HL-60 (cell line): Measurements from ENCODE around the gene WLS.

Experiments used
- GABPA ChIP-seq: IDR thresholded peaks from 2 replicates; pipeline ENCODE4 v1.6.1; 2012; ENCODE audit warnings: low read depth
- POLR2AphosphoS5 ChIP-seq: IDR thresholded peaks from 2 replicates; pipeline ENCODE4 v1.6.1; 2012; ENCODE audit warnings: low read depth
- REST ChIP-seq: IDR thresholded peaks from 2 replicates; pipeline ENCODE4 v1.6.1; 2012; ENCODE audit warnings: low read depth; ENCODE audit not compliant: insufficient replicate concordance
- SPI1 ChIP-seq: IDR thresholded peaks from 2 replicates; pipeline ENCODE4 v1.6.1; 2012; ENCODE audit warnings: low read depth, mild to moderate bottlenecking, borderline replicate concordance
- TF ChIP-seq, protein P1 (sequence below): IDR thresholded peaks from one replicate; pipeline ENCODE4 v1.5.1; 2011; ENCODE audit warnings: low read length, control low read depth, inconsistent platforms; ENCODE audit not compliant: insufficient read depth

DNA sequence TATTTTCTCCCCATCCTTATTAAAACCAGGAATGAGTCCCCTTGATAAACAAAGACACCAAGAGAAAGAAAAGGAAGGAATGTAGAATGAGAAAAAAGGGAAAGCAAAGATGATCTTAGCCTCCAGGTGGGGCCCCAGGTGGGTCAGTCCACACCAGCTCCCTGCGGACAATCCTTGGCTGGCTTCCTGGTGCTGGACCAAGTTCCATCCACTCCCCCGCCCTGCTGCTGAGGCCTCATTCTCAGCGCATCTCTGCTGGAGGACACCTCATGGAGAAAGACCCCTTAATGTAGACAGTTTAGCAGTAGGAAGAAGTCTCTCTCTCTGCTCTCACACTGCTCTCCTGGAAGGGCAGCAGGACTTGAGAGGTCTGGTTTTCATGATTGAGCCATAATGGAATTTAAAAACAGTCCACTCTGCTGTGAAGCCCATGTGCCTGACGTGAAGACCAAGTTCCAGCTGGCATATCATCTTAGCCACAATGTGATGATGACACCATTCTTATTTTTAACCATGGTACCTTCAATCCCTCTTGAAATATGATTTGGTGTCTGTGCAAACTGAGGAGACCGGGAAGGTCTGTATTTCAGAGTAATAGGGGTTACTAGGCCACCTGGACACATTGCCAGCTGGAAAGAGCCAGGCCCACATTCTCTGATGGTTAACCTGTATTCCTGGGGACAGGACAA lies 83.1 kb downstream of the WLS start:
- no peak for TF ChIP-seq POLR2AphosphoS5
- TF ChIP-seq REST: no peak
- TF ChIP-seq, protein P1, sequence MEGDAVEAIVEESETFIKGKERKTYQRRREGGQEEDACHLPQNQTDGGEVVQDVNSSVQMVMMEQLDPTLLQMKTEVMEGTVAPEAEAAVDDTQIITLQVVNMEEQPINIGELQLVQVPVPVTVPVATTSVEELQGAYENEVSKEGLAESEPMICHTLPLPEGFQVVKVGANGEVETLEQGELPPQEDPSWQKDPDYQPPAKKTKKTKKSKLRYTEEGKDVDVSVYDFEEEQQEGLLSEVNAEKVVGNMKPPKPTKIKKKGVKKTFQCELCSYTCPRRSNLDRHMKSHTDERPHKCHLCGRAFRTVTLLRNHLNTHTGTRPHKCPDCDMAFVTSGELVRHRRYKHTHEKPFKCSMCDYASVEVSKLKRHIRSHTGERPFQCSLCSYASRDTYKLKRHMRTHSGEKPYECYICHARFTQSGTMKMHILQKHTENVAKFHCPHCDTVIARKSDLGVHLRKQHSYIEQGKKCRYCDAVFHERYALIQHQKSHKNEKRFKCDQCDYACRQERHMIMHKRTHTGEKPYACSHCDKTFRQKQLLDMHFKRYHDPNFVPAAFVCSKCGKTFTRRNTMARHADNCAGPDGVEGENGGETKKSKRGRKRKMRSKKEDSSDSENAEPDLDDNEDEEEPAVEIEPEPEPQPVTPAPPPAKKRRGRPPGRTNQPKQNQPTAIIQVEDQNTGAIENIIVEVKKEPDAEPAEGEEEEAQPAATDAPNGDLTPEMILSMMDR: no peak
- TF ChIP-seq GABPA: no peak
- TF ChIP-seq SPI1: no peak
